HG02938 (cell line): Measurements from ENCODE around the gene HTRA3.

ENCODE experiments used
- ATAC-seq: cut with Tn5 transposase; IDR thresholded peaks from one replicate; pipeline ENCODE4 v1.9.1; 2021; ENCODE audit warnings: mild to moderate bottlenecking, moderate library complexity; ENCODE audit not compliant: unreplicated experiment

HTRA3 gene

DNA sequence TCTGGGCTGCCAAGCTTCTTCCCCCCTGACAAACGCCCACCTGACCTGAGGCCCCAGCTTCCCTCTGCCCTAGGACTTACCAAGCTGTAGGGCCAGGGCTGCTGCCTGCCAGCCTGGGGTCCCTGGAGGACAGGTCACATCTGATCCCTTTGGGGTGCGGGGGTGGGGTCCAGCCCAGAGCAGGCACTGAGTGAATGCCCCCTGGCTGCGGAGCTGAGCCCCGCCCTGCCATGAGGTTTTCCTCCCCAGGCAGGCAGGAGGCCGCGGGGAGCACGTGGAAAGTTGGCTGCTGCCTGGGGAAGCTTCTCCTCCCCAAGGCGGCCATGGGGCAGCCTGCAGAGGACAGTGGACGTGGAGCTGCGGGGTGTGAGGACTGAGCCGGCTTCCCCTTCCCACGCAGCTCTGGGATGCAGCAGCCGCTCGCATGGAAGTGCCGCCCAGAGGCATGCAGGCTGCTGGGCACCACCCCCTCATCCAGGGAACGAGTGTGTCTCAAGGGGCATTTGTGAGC is 37.0 kb downstream of the HTRA3 start:
- ATAC-seq = no peak

DNA sequence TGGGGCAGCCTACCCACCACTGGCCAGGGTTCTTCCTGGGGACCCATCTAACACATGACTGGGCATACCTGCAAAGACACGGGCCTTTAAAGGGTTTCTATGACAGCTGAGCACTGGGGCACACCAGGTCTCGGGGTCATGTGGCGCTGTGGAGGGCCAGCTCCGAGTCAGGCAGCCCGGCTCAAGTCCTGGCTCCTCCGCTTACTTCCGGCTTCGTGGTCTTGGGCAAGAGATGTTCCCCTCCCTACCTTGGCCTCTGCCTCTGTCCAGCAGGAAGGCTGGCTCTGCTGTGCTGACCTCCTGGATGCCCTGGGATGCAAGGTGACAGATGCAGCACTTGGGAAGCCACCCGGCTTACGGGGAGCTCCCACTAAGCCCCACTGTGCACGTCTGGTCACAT is 37.6 kb downstream of the HTRA3 start:
- ATAC-seq = no peak

GRCh38 chr4:8307714-8308113 is 38.2 kb downstream of the HTRA3 start:
- ATAC-seq = no peak

GRCh38 chr4:8308144-8308543 is 38.6 kb downstream of the HTRA3 start:
- ATAC-seq = no peak

GRCh38 chr4:8308856-8309771 is 39.6 kb downstream of the HTRA3 start:
- no peak for ATAC-seq

DNA sequence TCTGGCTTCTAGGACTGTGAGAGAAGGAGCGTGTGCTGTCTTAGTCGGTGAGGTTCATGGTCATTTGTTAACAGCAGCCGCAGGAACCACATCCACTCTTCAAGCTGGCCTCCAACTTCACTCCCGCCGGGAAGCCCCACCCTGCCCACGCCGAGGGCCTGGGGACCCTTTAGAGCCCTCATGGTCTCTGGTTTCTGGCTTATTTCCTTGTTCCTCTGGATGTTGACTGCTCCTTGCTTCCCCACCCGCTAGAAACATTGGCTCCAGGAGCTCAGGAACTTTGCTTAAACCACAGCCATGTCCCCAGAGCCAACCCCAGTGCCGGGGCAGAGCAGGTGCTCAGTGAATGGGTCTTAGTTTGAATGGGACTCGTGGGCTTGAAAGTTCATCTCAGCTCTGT is 40.8 kb downstream of the HTRA3 start:
- no peak for ATAC-seq

GRCh38 chr4:8311101-8312068 is 41.8 kb downstream of the HTRA3 start:
- no peak for ATAC-seq

DNA sequence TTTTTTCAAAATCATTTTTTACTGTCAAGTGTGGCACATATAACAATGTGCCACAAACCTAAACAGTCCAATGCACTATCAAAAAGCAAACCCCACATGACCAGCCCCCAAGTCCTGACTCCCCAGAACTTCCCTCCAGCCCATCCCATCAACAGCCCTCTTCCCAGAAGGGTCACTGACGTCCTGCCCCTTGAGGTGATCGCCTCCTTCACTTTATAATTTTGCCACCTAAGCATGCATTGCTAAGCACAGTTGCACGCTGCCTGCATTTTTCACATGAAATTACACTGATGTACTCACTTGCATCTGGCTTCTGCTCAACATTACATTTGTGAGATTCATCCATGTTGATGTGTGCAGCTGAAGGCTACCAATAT is 42.5 kb downstream of the HTRA3 start:
- ATAC-seq = no peak

- no peak for ATAC-seq
Observed at GRCh38 chr4:8312976-8313375, 43.4 kb downstream of the HTRA3 start.

DNA sequence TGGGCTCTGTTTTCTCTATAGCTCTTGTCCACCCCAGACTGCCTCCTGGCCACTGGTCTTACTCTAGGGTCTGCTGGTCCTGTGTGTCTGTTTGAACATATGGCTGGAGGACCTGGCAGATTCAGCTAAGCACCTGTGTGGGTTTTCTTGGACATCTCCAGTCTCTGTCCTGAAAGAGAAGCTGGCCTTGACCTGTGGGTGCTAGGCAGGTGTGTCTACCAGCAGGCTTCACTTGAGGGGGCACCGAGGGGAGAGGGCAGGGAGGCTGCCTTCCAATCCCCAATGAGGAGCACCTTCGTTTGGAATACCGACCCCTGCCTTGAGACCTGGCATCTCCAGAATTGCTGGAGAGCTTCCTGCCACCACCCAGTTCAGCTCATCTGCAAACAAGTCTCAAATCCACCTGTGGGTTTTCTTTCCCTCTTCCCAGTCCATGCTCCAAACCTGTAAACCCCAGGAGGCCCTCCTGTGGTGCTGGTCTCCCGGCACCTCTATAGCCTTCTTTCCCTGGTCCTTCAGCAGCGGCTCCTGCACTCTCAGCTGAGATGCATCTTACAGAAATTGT is 45.2 kb downstream of the HTRA3 start:
- no peak for ATAC-seq

DNA sequence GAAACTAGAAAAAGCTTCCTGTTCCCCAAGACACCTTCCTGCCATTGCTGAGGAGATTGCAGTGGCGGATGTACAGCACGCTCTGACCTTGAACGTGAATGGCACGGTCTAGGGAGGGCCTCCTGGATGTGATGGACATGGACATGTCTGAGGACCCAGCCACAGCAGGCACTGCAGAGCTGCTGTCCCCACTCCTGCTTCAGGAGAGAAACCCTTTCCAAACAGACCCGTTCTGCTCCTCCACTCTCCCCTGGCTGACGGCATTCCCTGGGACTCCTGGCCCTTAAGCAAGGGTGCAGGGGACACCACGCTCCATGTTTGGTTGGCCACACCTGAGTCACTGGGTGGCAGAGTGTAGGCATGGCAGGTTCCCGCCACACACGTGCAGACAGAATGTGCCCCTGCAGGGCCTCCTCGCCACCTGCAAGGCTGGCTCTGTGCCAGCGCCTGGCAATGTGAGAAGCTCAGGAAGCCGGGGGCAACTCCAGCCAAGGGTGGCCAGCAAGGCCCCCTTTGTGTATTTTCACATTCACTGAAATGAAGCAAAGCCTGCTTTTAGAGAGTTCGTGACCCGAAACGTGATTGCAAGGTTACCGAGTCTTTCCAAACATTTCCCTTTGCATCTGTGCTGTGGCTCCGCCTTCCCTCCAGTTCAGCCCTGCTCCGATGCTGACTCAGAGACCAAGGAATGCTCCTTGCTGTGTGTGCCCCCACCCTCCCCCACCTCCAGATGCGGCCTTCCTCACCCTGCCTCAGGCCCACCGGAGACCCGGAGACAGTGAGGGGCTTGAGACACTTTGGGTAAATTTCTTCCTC is 46.1 kb downstream of the HTRA3 start:
- ATAC-seq = no peak

- no peak for ATAC-seq
Observed at GRCh38 chr4:8316251-8316771, 46.8 kb downstream of the HTRA3 start.

GRCh38 chr4:8316911-8317351 is 47.4 kb downstream of the HTRA3 start:
- no peak for ATAC-seq

GRCh38 chr4:8317474-8317873 is 47.9 kb downstream of the HTRA3 start:
- ATAC-seq = no peak

- ATAC-seq = no peak
Observed at GRCh38 chr4:8318509-8318908, 49.0 kb downstream of the HTRA3 start.

- ATAC-seq = no peak
Observed at GRCh38 chr4:8319061-8319460, 49.5 kb downstream of the HTRA3 start.

DNA sequence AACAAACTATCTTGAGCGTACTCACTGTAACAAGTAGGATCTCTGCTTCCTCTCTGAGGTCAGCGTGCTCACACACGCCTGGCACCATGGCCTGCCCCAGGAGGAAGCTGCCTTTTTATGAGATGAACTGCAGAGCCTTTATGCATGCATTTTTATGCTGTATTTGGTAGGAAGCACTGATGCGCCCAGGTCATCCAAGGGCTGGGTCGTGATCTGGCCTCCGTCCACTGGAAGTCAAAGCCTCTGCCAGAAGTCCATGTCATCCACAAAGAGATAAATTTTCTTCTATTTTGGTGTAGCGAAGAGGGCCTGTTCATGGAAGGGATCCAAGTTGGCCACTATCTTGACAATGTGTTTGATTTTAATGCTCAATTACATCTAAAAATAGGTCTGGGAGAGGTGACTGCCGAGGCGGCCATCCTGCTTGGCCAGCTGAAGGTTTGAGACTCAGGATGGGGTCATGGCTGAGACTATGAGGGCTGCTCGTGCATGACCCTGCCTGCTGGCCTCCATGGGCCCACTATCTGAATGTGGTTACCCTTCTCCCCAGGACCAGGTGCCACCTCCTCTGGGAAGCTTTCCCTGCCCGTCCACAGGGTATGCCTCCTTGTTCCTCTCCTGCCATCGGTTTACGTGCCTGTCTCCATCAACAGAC is 50.3 kb downstream of the HTRA3 start:
- no peak for ATAC-seq

- ATAC-seq = no peak
Observed at GRCh38 chr4:8320386-8320750, 50.8 kb downstream of the HTRA3 start.

- no peak for ATAC-seq
Observed at GRCh38 chr4:8321220-8321619, 51.7 kb downstream of the HTRA3 start.

GRCh38 chr4:8321771-8322170 is 52.2 kb downstream of the HTRA3 start:
- ATAC-seq = no peak
